IPS-NIHi11 (cell line): ENCODE data around the gene IGF1.

Experiments used
- DNase-seq: peaks from one replicate; pipeline ENCODE4 v3.0.0; 2012; ENCODE audit warnings: mixed read lengths, low spot score

The IGF1 gene

GRCh38 chr12:102480406-102480805 is at the start of gene IGF1:
TSS of gene IGF1 (minus strand) at chr12:102480563. CDS start at chr12:102480381, 182 bp downstream.
- DNase-seq, result no peak

DNA sequence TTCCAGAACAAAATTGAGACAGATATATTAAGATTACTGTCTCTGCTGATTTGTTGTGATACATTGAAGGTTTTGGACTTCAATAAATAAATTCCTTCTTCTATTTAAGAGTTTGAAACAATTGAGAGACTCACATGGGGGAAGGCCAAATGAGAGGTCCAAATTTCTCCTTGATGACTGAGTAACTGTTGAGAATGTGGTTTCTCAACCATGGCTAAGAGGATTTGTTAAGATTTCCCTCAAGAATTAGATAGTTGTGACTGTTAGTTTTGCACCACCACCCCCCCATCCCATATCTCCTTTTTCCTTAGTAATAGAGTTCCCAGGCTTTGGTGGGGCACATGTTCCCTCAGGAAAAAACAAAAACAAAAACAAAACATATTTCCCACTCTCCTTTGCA is 47.7 kb upstream of the IGF1 start:
- DNase-seq, result no peak

- no peak for DNase-seq
These were observed 46.9 kb upstream of the IGF1 start for GRCh38 chr12:102527171-102527720.

- DNase-seq, result no peak
These were observed 46.3 kb upstream of the IGF1 start for GRCh38 chr12:102526656-102527055.

- no peak for DNase-seq
These were observed 42.4 kb upstream of the IGF1 start for GRCh38 chr12:102522768-102523167.

DNA sequence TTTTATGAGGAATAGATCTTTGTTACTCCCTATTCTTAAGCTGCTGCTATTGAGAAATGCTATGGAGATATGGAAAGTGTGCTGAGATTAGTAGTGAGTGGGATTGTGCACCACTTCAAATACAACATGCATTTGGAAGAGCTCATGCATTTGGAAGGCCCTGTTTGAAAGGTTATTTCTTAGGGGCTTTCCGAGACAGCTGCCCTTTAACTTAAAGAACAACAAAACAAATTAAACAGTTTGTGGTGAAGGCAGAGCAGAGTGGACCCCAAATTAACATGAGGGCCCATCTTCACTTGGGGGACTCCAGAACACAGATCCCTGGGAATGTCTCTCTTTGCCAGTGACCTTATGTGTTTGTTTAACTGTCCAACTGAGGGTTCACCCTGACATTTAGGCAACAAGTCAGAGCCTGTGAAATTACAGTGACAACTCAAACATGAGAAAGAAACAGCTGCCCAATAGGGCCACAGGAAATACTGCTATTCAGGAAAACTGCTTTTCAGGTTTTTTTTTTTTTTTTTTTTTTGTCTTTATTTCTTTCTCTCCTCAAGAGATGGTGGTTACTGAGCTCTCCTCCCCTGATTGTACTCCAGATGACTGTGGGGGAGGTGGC is 41.4 kb upstream of the IGF1 start:
- DNase-seq, result no peak

GRCh38 chr12:102518871-102519270 is 38.5 kb upstream of the IGF1 start:
- no peak for DNase-seq

GRCh38 chr12:102514696-102515095 is 34.3 kb upstream of the IGF1 start:
- DNase-seq, result no peak

- no peak for DNase-seq
These were observed 33.4 kb upstream of the IGF1 start for GRCh38 chr12:102513739-102514138.

- DNase-seq, result no peak
These were observed 32.9 kb upstream of the IGF1 start for GRCh38 chr12:102513272-102513671.

DNA sequence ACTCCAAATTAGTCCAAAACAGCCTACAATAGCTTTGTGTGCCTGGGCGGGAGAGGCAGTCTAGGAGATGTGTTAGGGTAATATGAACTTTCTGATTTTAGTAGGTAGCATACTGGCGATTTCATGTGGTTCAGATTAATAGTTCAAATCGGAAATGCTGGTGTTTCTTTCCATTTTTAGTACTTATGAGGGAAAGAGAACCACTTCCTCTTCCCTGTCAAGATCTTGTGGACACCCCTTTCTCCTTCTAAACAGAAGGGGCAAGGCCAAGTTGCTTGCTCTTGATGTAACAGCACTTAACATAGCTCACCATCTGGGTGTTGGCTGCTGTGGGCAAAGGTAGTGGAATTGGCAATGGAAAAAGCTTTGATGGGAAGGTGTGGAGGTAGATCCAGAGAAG is 32.2 kb upstream of the IGF1 start:
- no peak for DNase-seq

DNA sequence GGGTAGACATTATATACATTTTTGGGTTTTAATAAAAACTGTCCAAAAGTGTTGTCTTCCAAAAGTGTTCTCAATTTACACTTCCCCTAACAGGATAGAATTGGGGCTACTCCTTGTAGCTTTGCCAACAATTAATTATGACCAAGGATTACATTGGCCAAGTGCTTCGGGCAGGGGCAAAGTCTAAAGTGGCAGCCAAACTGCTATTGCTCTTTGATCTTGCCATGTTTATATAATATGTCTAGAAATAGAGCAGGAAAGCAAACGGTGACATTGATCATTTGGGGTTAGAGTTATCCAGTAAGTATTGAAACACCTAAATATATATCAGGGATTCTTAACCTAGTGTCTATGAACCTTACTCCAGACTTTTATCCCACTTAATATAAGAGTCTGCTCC is 31.2 kb upstream of the IGF1 start:
- no peak for DNase-seq

- no peak for DNase-seq
These were observed 30.1 kb upstream of the IGF1 start for GRCh38 chr12:102510463-102510862.

GRCh38 chr12:102510031-102510430 is 29.7 kb upstream of the IGF1 start:
- no peak for DNase-seq

- DNase-seq, result no peak
These were observed 28.8 kb upstream of the IGF1 start for GRCh38 chr12:102509123-102509626.

- DNase-seq, result no peak
These were observed 27.7 kb upstream of the IGF1 start for GRCh38 chr12:102508052-102508451.

GRCh38 chr12:102507301-102507700 is 26.9 kb upstream of the IGF1 start:
- no peak for DNase-seq

GRCh38 chr12:102504871-102505270 is 24.5 kb upstream of the IGF1 start:
- no peak for DNase-seq

- DNase-seq, result no peak
These were observed 23.9 kb upstream of the IGF1 start for GRCh38 chr12:102504280-102504679.

GRCh38 chr12:102503831-102504230 is 23.5 kb upstream of the IGF1 start:
- no peak for DNase-seq

DNA sequence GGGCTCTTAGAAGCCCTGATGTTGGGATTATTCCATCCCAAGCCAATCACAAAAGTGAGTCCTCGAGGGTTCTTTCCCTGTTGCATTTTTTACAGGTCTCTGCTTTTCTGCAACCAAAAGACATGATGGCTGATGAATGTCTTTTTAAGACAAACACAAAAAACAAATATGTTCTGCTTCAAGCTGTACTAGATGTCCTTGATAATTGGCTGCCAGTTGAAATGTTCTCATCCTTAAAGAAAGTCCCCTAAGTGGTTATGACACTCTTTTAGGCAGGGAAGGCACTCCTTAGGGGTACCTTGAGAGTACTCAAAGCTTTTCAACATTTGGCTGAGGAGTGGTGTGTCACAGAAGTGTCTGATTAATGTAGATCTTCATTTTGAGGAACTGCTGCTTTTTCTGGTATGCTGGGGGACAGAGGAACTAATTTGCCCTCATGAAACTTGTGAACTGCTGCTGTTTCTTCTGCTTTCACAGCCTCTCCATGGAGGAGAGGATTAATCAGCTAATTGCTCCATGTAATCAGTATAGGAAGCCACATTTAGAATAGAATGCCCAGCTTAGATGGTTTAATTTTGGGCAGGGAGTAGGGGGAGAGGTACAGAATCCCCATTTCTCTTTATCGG is 22.8 kb upstream of the IGF1 start:
- DNase-seq, result no peak

DNA sequence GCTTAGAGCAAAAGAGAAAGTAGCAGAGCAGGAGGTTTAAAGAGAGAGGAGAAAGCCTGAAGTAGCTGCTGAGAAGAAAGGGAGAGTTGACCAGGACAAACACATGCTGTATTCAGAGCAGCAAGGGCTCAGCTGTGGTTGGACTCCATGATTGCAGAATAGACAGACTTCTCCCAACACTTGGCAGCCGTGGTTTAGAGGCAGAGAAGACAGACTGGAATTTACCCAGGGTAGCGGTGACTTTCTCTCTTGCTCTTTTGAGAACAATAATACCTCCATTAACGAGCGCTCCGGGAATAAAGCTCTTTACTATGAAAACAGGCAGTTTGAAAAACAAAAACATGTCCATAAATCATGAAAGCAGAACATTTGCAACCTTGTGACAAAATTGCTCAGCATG is 21.4 kb upstream of the IGF1 start:
- no peak for DNase-seq

- no peak for DNase-seq
These were observed 18.1 kb upstream of the IGF1 start for GRCh38 chr12:102498471-102498870.

DNA sequence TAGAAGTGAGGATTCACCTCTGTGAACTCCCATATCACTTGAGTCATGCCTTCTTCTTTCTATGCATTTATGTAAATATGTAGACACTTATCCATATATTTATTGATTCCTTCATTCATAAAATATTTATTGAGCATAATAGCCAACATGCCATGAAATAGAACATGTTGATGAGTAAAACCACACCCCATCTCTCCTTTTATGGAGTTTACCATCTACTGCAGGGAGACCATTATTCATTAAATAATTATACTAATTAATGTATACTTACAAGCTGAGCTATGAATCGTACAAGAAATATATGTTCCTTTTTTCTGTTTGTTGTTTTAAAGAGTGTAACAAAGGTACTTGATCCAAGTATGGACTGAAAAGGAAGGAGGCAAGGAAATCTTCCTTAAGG is 17.4 kb upstream of the IGF1 start:
- no peak for DNase-seq
